Epithelial cell of umbilical artery (primary cell): Measurements from ENCODE around the gene CCNA1. TPM values are rescaled to one million over a fixed set of nuclear protein-coding genes. Genes with fewer than 3 reads are reported as not detected.

Source experiments
- total RNA-seq: library from RNA; depleted of rRNA; stranded (reverse); fragments of >200 nt; gene quantifications from 2 replicates; pipeline ENCODE4 v1.2.3, GENCODE V29; 2014

The CCNA1 gene
- total RNA-seq, result 14.6 and 55.2 TPM in 2 replicates

GRCh38 chr13:36432106-36432544 is at the start of gene CCNA1:
CCNA1 (plus strand) TSS chr13:36432495; CDS start chr13:36433057, 562 bp downstream.

Other genes with a start within 250 kb of the CCNA1 start
- 0.46 and 1.3 TPM in 2 replicates for gene SOHLH2, start 217.9 kb upstream of the CCNA1 start, total RNA-seq
- 3.9 and 4.9 TPM in 2 replicates for gene CCDC169, start 134.7 kb upstream of the CCNA1 start, total RNA-seq
- gene SPART, start 86.1 kb upstream of the CCNA1 start, total RNA-seq, result 54.9 and 110 TPM in 2 replicates
- gene SERTM1, start 241.5 kb downstream of the CCNA1 start, total RNA-seq, result under 0.01 TPM in 1 of 2 replicates, not detected in the other